Measurements from ENCODE around the gene SAA4. TPM values are rescaled to one million over a fixed set of nuclear protein-coding genes. Genes with fewer than 3 reads are reported as not detected.

SAA4 gene, protein sequence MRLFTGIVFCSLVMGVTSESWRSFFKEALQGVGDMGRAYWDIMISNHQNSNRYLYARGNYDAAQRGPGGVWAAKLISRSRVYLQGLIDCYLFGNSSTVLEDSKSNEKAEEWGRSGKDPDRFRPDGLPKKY
- total RNA-seq (2014; rRNA removed; shearing (Covaris generic)) (not detected in 2 replicates), polyA plus RNA-seq (2016; fragmentation: Nextera tagmentation; extraction: Ambion mirVana) (not detected in 2 replicates)

DNA sequence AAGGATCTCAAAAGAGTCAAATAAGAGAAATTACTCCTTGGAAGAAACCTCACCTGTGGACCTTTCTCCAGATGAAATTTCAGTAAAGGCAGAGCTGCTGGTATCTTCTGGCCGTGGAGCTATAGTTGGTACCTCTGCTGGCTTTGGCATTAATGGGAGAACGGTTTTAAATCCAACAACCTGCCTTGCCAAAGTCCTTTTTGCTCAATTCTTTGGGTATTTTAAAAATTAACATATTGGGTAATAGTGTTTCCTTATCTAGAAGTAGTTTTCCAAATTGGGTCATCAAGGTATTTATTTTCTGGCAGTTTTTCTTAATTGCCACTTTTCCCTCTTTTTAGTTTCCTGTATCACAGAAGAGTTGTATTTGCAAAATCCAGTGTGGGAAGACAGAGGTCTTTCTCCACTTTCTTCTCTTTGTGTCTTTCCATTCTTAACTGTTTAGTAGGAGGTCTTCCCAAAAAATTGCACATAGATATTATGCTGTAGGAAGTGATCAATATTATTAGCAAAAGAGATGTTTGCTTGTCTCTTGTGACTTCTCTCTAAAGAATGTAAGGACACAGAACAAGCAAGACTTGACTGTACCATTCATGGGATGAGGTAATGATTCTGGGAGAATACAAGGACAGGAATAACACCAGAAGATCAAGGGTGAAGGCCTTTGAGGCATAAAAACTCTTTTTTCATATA is at the start of gene SAA4:
Gene SAA4 (minus strand): TSS at position 139 of the 693 bp plus-strand sequence. CDS start 876 bp downstream, outside the sequence.
- TF ChIP-seq EZH2phosphoT487 (IDR thresholded peaks at IDR 0.05; ENCODE audit: insufficient read depth, low read depth) = no peak
- no peak for TF ChIP-seq EZH2 (IDR thresholded peaks at IDR 0.05; ENCODE audit: insufficient read depth, poor library complexity, severe bottlenecking)
- Histone ChIP-seq H3K9ac (no peak within 1 kb of the TSS), H3K27me3 (replicated peaks; ENCODE audit: insufficient read depth) (peaks cover 21% of the 10 kb centered on the region; the same call in 1 of the 2 replicates), H2AFZ (no peak within 1 kb of the TSS), H3K9me3 (ENCODE audit: low read depth) (no peaks in the 10 kb centered on the region), H3K9me2 (ENCODE audit: insufficient read depth) (no peaks in the 10 kb centered on the region), H3K4me3 (no peak within 1 kb of the TSS), H3K4me2 (ENCODE audit: unreplicated experiment) (no peak within 1 kb of the TSS), H3F3A (ENCODE audit: insufficient read depth) (no peaks in the 10 kb centered on the region), H3K27ac (no peak within 1 kb of the TSS), H3K79me2 (ENCODE audit: insufficient read depth) (no peaks in the 10 kb centered on the region), H3K36me3 (ENCODE audit: low read depth) (no peaks in the 10 kb centered on the region), H3K4me1 (ENCODE audit: insufficient read depth) (no peaks in the 10 kb centered on the region), H4K20me1 (ENCODE audit: insufficient read depth) (no peaks in the 10 kb centered on the region)
- 36 to 47% methylated on average over 2 of the region's 2 CpGs for WGBS, 2 experiments (ENCODE audit: low coverage in 1 of 2, low lambda C conversion rate in 2 of 2, missing lambda C conversion rate in 2 of 2)
- in situ Hi-C loops (cut with MboI) = no loop called here
- DNase-seq = no peak

DNA sequence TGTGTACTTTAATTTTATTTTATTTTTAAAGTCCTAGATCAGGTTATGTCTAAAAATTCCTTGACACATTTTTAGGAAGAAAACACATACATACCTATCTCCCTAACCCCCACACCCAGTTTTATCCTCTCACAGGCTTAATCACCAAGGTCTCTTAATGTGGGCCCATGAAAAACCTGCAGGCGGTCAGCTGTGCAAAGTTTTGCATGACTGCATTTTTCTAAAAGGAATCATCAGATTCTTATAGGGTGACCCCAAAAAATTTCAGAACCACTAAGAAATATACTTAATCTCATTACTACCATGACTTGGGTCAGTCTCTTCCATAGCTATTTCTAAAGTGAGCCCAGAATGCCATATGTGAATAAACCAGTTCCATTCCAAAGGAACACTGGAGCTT is 49.2 kb upstream of the SAA4 start:
- Histone ChIP-seq H4K20me1 (ENCODE audit: insufficient read depth) (no peaks in the 10 kb centered on the region), H3K9ac (no peak overlapping the region), H3K4me1 (ENCODE audit: insufficient read depth) (no peaks in the 10 kb centered on the region), H2AFZ (no peak overlapping the region), H3K9me2 (ENCODE audit: insufficient read depth) (no peaks in the 10 kb centered on the region), H3F3A (ENCODE audit: insufficient read depth) (no peaks in the 10 kb centered on the region), H3K27me3 (replicated peaks; ENCODE audit: insufficient read depth) (no peaks in the 10 kb centered on the region), H3K27ac (no peak overlapping the region), H3K9me3 (ENCODE audit: low read depth) (no peaks in the 10 kb centered on the region), H3K36me3 (ENCODE audit: low read depth) (peaks cover 55% of the 10 kb centered on the region), H3K79me2 (ENCODE audit: insufficient read depth) (no peaks in the 10 kb centered on the region), H3K4me2 (ENCODE audit: unreplicated experiment) (no peak overlapping the region), H3K4me3 (no peak overlapping the region)
- 93 to 97% methylated on average over 1 of the region's 1 CpG for WGBS, 2 experiments (ENCODE audit: low coverage in 1 of 2, low lambda C conversion rate in 2 of 2, missing lambda C conversion rate in 2 of 2)
- TF ChIP-seq EZH2phosphoT487 (IDR thresholded peaks at IDR 0.05; ENCODE audit: insufficient read depth, low read depth) (no peak), EZH2 (IDR thresholded peaks at IDR 0.05; ENCODE audit: insufficient read depth, poor library complexity, severe bottlenecking) (no peak)
- DNase-seq = no peak
- in situ Hi-C loops (cut with MboI) = no loop called here

DNA sequence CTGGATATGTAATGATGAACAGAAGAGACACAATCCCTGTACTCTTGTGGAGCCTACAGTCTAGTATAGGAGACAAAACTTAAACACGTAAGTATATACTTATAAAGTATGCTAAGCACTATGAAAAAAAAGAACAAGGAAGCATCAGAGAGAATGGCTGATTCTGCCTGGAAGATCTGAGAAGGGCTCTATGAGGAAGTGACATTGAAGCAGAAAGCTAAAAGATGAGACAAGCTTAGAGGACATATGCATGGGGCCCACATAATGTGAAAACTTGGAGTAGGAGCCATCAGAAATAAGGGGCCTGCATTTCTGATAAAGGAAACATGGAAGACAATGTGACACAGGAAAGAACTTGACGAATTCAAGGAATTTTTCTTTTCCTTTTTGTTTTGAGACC is 46.0 kb upstream of the SAA4 start:
- Histone ChIP-seq H3K9ac (no peak overlapping the region), H3K79me2 (ENCODE audit: insufficient read depth) (no peaks in the 10 kb centered on the region), H3K4me1 (ENCODE audit: insufficient read depth) (no peaks in the 10 kb centered on the region), H3K9me3 (ENCODE audit: low read depth) (no peaks in the 10 kb centered on the region), H4K20me1 (ENCODE audit: insufficient read depth) (no peaks in the 10 kb centered on the region), H3K4me3 (no peak overlapping the region), H2AFZ (no peak overlapping the region), H3F3A (ENCODE audit: insufficient read depth) (no peaks in the 10 kb centered on the region), H3K4me2 (ENCODE audit: unreplicated experiment) (no peak overlapping the region), H3K27ac (no peak overlapping the region), H3K27me3 (replicated peaks; ENCODE audit: insufficient read depth) (no peaks in the 10 kb centered on the region), H3K9me2 (ENCODE audit: insufficient read depth) (no peaks in the 10 kb centered on the region), H3K36me3 (ENCODE audit: low read depth) (peaks cover 63% of the 10 kb centered on the region)
- WGBS, 2 experiments (ENCODE audit: low coverage in 1 of 2, low lambda C conversion rate in 2 of 2, missing lambda C conversion rate in 2 of 2) = 95 to 96% methylated on average over 2 of the region's 2 CpGs
- no peak for TF ChIP-seq EZH2phosphoT487 (IDR thresholded peaks at IDR 0.05; ENCODE audit: insufficient read depth, low read depth)
- TF ChIP-seq EZH2 (IDR thresholded peaks at IDR 0.05; ENCODE audit: insufficient read depth, poor library complexity, severe bottlenecking) = no peak
- in situ Hi-C loops (cut with MboI) = no loop called here
- no peak for DNase-seq

DNA sequence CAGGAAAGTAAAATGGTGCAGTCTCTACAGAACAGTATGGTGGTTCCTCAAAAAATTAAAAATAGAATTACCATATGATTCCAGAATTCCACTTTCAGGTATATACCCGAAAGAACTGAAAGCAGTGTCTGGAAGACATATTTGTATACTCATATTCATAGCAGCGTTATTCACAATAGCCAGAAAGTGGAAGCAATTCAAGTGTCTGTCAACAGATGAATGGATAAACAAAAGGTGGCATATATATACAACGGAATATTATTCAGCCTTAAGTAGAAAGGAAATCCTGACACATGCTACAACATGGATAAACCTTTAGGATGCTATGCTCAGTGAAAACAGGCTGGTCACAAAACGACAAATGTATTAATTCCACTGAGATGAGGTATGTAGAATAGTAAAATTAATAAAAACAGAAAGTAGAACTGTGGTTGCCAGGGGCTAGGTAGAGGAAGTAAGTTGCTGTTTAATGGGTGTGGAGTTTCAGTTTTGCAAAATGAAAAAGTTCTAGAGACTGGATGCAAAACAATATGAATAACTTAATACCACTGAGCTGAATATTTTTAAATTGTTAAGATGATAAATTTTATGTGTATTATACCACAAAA is 43.9 kb upstream of the SAA4 start:
- no peaks in the 10 kb centered on the region for H3K9me2 ChIP-seq (ENCODE audit: insufficient read depth)
- H2AFZ ChIP-seq = no peak overlapping the region
- TF ChIP-seq EZH2 (IDR thresholded peaks at IDR 0.05; ENCODE audit: insufficient read depth, poor library complexity, severe bottlenecking) (no peak), EZH2phosphoT487 (IDR thresholded peaks at IDR 0.05; ENCODE audit: insufficient read depth, low read depth) (no peak)
- no peaks in the 10 kb centered on the region for H3K79me2 ChIP-seq (ENCODE audit: insufficient read depth)
- no peak overlapping the region for H3K4me3 ChIP-seq
- H3K4me2 ChIP-seq (ENCODE audit: unreplicated experiment) = no peak overlapping the region
- H3F3A ChIP-seq (ENCODE audit: insufficient read depth) = no peaks in the 10 kb centered on the region
- DNase-seq = no peak
- no peaks in the 10 kb centered on the region for H4K20me1 ChIP-seq (ENCODE audit: insufficient read depth)
- no peak overlapping the region for H3K9ac ChIP-seq
- no peaks in the 10 kb centered on the region for H3K27me3 ChIP-seq (replicated peaks; ENCODE audit: insufficient read depth)
- H3K9me3 ChIP-seq (ENCODE audit: low read depth) = no peaks in the 10 kb centered on the region
- H3K27ac ChIP-seq = no peak overlapping the region
- peaks cover 48% of the 10 kb centered on the region; the same call in 1 of the 2 replicates for H3K36me3 ChIP-seq (ENCODE audit: low read depth)
- 75 to 79% methylated on average over 4 of the region's 4 CpGs for WGBS, 2 experiments (ENCODE audit: low coverage in 1 of 2, low lambda C conversion rate in 2 of 2, missing lambda C conversion rate in 2 of 2)
- in situ Hi-C loops (cut with MboI) = no loop called here
- H3K4me1 ChIP-seq (ENCODE audit: insufficient read depth) = no peaks in the 10 kb centered on the region
